ENCODE data around the gene P3H2. TPM values are rescaled to one million over a fixed set of nuclear protein-coding genes. Genes with fewer than 3 reads are reported as not detected.

P3H2 gene
- total RNA-seq, 5 donors from 2014 or later (not counting 1 experiment from before 2014, with no cell fraction given): 0.16 to 0.50 (median 0.35) TPM; not detected in 2

DNA sequence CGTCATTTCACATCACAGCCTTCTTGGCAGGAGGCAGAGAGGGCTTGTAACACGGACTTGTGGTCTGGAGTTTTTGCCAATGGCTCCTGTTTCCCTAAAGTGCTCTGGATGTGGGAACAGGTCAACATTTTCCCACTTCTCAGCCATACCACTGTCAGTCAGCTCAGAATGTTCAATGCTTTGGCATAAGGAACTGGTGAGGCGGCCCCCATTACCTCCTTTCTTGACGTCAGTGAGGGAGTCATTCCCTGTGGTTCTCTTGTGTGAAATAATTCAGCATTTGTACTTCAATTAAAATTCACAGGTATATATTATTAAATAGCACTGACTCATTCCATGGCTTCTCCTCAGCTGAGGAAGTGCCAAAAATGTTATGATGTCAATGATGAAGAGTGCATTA, 167.1 kb downstream of the P3H2 start:
- 43% methylated on average over 1 of the region's 4 CpGs for WGBS (ENCODE audit: insufficient coverage)
- ATAC-seq (replicated peaks in 1 of 4) (no peak), DNase-seq (no peak)
- Mint-ChIP-seq H3K27ac (no peak overlapping the region), H3K36me3 (no peaks in the 10 kb centered on the region), H3K4me1 (peaks cover 2 to 5% (median 3%) of the 10 kb centered on the region in 3 donors), H3K4me3 (no peak overlapping the region), H3K27me3 (peaks cover 5 to 15% of the 10 kb centered on the region in 2 donors), H3K9me3 (no peaks in the 10 kb centered on the region)
- POLR2A ChIA-PET: no interaction called here
- CTCF ChIA-PET: interaction anchor here (0.5 to 1.5 kb wide), 7 partner anchors 8 to 1934 kb away, joined by 3 to 10 read pairs (median 5); no protein-coding TSS in a partner anchor
- Histone ChIP-seq H3K9me3 (no peaks in the 10 kb centered on the region), H3K27me3 (replicated peaks in 1 of 2; ENCODE audit: control insufficient read depth in 2 of 2, extremely low read depth in 1 of 2, insufficient read depth in 2 of 2, low read length in 1 of 2) (peaks cover 0 to 2% of the 10 kb centered on the region in 2 experiments), H3K4me1 (ENCODE audit: control insufficient read depth in 1 of 2, extremely low read depth in 1 of 2, insufficient read depth in 2 of 2, low read length in 2 of 2) (peaks cover 0 to 4% of the 10 kb centered on the region in 2 experiments), H3K4me3 (ENCODE audit: control insufficient read depth in 1 of 2, extremely low read depth in 1 of 2, low read length in 1 of 2) (no peak overlapping the region), H3K27ac (ENCODE audit: low read length) (no peak overlapping the region), H3K36me3 (ENCODE audit: control insufficient read depth in 2 of 2, extremely low read depth in 1 of 2, insufficient read depth in 1 of 2, low read length in 1 of 2) (no peaks in the 10 kb centered on the region)

DNA sequence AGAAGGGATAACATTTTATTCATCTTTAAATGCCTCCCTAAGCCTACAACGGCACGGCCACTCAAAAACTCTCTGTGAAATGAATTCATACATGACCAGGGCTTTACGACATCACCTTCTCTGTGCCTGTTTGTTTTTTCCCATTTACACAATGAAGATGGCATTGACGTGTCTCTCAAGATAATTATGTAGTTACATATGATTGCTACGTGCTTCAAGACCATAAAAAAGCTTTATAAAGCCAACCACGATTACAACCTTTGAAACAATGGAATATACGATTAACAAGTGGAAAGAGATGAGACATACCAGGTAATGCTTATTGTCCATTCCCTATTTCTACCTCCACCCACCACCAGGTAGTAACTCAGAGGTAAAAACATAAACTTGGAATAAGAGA, 168.4 kb downstream of the P3H2 start:
- Histone ChIP-seq H3K27ac (ENCODE audit: low read length) (no peak overlapping the region), H3K4me3 (ENCODE audit: control insufficient read depth in 1 of 2, extremely low read depth in 1 of 2, low read length in 1 of 2) (no peak overlapping the region), H3K4me1 (ENCODE audit: control insufficient read depth in 1 of 2, extremely low read depth in 1 of 2, insufficient read depth in 2 of 2, low read length in 2 of 2) (peaks cover 0 to 5% of the 10 kb centered on the region in 2 experiments), H3K36me3 (ENCODE audit: control insufficient read depth in 2 of 2, extremely low read depth in 1 of 2, insufficient read depth in 1 of 2, low read length in 1 of 2) (no peaks in the 10 kb centered on the region), H3K27me3 (replicated peaks in 1 of 2; ENCODE audit: control insufficient read depth in 2 of 2, extremely low read depth in 1 of 2, insufficient read depth in 2 of 2, low read length in 1 of 2) (no peaks in the 10 kb centered on the region), H3K9me3 (no peaks in the 10 kb centered on the region)
- Mint-ChIP-seq H3K27me3 (peaks cover 5 to 13% of the 10 kb centered on the region in 2 donors), H3K36me3 (no peaks in the 10 kb centered on the region), H3K4me3 (no peak overlapping the region), H3K4me1 (peaks cover 7 to 9% (median 8%) of the 10 kb centered on the region in 3 donors), H3K27ac (no peak overlapping the region), H3K9me3 (no peaks in the 10 kb centered on the region)
- ChIA-PET CTCF (interaction anchor here in 1 of 2 donors (1.5 kb wide), 1 partner anchor 9 kb away, joined by 10 read pairs; no protein-coding TSS in a partner anchor), POLR2A (no interaction called here)
- no CpG with 5 or more reads among the region's 7 CpGs for WGBS (ENCODE audit: insufficient coverage)
- DNase-seq (no peak), ATAC-seq (replicated peaks in 1 of 4) (no peak)

DNA sequence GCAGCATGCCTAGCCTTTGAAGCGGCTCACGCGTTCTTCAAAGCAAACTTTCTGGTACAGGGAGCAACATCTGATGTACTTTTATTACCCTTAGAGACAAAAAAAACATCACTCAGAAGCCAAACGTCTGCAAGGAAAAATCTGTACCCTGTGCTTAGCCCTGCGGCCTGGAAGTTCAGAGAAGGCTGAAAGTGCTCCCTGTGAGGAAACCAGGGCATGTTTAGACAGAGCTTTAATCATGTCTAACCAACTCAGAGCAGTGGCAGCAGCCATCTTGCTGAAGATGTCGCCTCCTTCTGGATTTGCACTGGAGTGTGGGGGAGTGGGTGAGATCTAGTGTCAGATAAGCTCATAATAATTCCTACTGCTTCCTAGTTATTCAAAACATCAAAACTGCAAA, 170.4 kb downstream of the P3H2 start:
- DNase-seq (no peak), ATAC-seq (replicated peaks in 1 of 4) (no peak)
- H3K4me1 ChIP-seq (ENCODE audit: control insufficient read depth in 1 of 2, extremely low read depth in 1 of 2, insufficient read depth in 2 of 2, low read length in 2 of 2): peaks cover 0 to 3% of the 10 kb centered on the region in 2 experiments
- peaks cover 5 to 9% (median 8%) of the 10 kb centered on the region in 3 donors for H3K4me1 Mint-ChIP-seq
- no peaks in the 10 kb centered on the region for H3K9me3 Mint-ChIP-seq
- ChIA-PET CTCF (interaction anchor here in 1 of 2 donors (0.5 to 1.0 kb wide), 2 partner anchors 12 to 680 kb away, joined by 3 read pairs; no protein-coding TSS in a partner anchor), POLR2A (no interaction called here)
- no peak overlapping the region for H3K27ac Mint-ChIP-seq
- H3K27me3 ChIP-seq (replicated peaks in 1 of 2; ENCODE audit: control insufficient read depth in 2 of 2, extremely low read depth in 1 of 2, insufficient read depth in 2 of 2, low read length in 1 of 2): no peaks in the 10 kb centered on the region
- H3K9me3 ChIP-seq: no peaks in the 10 kb centered on the region
- peaks cover 5 to 9% of the 10 kb centered on the region in 2 donors for H3K27me3 Mint-ChIP-seq
- H3K36me3 ChIP-seq (ENCODE audit: control insufficient read depth in 2 of 2, extremely low read depth in 1 of 2, insufficient read depth in 1 of 2, low read length in 1 of 2): no peaks in the 10 kb centered on the region
- WGBS (ENCODE audit: insufficient coverage): 50% methylated on average over 2 of the region's 6 CpGs
- no peak overlapping the region for H3K4me3 Mint-ChIP-seq
- H3K36me3 Mint-ChIP-seq: no peaks in the 10 kb centered on the region
- H3K27ac ChIP-seq (ENCODE audit: low read length): no peak overlapping the region
- H3K4me3 ChIP-seq (ENCODE audit: control insufficient read depth in 1 of 2, extremely low read depth in 1 of 2, low read length in 1 of 2): no peak overlapping the region

DNA sequence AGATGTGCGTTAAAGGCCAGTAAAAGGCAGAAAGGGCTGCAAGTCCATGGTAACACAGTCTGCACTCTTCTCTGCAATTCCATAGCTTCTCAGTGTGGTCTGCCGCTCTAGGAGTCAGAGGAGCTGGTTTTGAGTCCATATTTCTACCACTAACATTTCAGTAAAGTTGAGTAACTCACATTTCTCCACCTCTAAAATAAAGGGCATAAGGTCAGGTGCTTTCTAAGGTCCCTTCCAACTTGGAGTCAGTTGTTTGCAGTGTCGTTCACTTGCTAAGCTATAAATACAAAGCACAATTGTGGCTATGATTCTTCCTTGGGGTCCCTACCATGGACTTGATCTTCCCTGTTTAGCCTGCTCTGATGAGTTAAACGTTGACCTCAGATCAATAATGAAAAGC, 171.1 kb downstream of the P3H2 start:
- no peaks in the 10 kb centered on the region for H3K9me3 ChIP-seq
- Mint-ChIP-seq H3K27me3 (peaks cover 5 to 9% of the 10 kb centered on the region in 2 donors), H3K4me1 (peaks cover 4 to 9% (median 8%) of the 10 kb centered on the region in 3 donors), H3K36me3 (no peaks in the 10 kb centered on the region), H3K27ac (no peak overlapping the region), H3K4me3 (no peak overlapping the region), H3K9me3 (no peaks in the 10 kb centered on the region)
- WGBS (ENCODE audit: insufficient coverage): 80% methylated on average over 3 of the region's 4 CpGs
- H3K4me1 ChIP-seq (ENCODE audit: control insufficient read depth in 1 of 2, extremely low read depth in 1 of 2, insufficient read depth in 2 of 2, low read length in 2 of 2): peaks cover 0 to 3% of the 10 kb centered on the region in 2 experiments
- DNase-seq (no peak), ATAC-seq (replicated peaks in 1 of 4) (no peak)
- H3K36me3 ChIP-seq (ENCODE audit: control insufficient read depth in 2 of 2, extremely low read depth in 1 of 2, insufficient read depth in 1 of 2, low read length in 1 of 2): no peaks in the 10 kb centered on the region
- no peak overlapping the region for H3K4me3 ChIP-seq (ENCODE audit: control insufficient read depth in 1 of 2, extremely low read depth in 1 of 2, low read length in 1 of 2)
- H3K27ac ChIP-seq (ENCODE audit: low read length): no peak overlapping the region
- ChIA-PET CTCF (interaction anchor here (1.0 to 2.4 kb wide), 2 partner anchors 13 to 676 kb away, joined by 3 to 14 read pairs; no protein-coding TSS in a partner anchor), POLR2A (no interaction called here)
- no peaks in the 10 kb centered on the region for H3K27me3 ChIP-seq (replicated peaks in 1 of 2; ENCODE audit: control insufficient read depth in 2 of 2, extremely low read depth in 1 of 2, insufficient read depth in 2 of 2, low read length in 1 of 2)

DNA sequence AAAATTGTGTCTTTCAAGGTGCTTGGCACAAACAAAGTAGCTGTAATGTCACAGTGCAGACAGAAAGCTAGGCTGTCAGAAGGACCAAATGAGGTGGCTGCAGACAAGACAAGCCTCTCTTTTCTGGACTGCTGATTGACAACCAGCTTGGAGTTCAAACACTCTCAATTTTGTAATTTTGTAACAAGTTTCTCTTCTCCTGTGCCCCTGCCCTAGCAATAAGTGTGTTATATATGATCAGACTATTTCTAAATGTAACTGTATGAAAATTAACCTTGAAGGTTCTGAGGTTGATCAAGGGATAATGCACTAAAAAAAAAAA, 172.0 kb downstream of the P3H2 start:
- H3K27ac ChIP-seq (ENCODE audit: low read length): no peak overlapping the region
- peaks cover 5 to 9% of the 10 kb centered on the region in 2 donors for H3K27me3 Mint-ChIP-seq
- H3K27me3 ChIP-seq (replicated peaks in 1 of 2; ENCODE audit: control insufficient read depth in 2 of 2, extremely low read depth in 1 of 2, insufficient read depth in 2 of 2, low read length in 1 of 2): no peaks in the 10 kb centered on the region
- no peaks in the 10 kb centered on the region for H3K36me3 Mint-ChIP-seq
- H3K9me3 Mint-ChIP-seq: no peaks in the 10 kb centered on the region
- no peak for DNase-seq
- no peak overlapping the region for H3K4me3 ChIP-seq (ENCODE audit: control insufficient read depth in 1 of 2, extremely low read depth in 1 of 2, low read length in 1 of 2)
- no peaks in the 10 kb centered on the region for H3K36me3 ChIP-seq (ENCODE audit: control insufficient read depth in 2 of 2, extremely low read depth in 1 of 2, insufficient read depth in 1 of 2, low read length in 1 of 2)
- CTCF ChIA-PET: interaction anchor here (0.6 to 2.4 kb wide), 7 partner anchors 13 to 680 kb away, joined by 3 to 14 read pairs (median 4); no protein-coding TSS in a partner anchor
- peaks cover 4 to 9% (median 8%) of the 10 kb centered on the region in 3 donors for H3K4me1 Mint-ChIP-seq
- H3K9me3 ChIP-seq: no peaks in the 10 kb centered on the region
- H3K4me1 ChIP-seq (ENCODE audit: control insufficient read depth in 1 of 2, extremely low read depth in 1 of 2, insufficient read depth in 2 of 2, low read length in 2 of 2): peaks cover 0 to 3% of the 10 kb centered on the region in 2 experiments
- ATAC-seq (replicated peaks in 1 of 4): no peak
- POLR2A ChIA-PET: interaction anchor here in 1 of 2 donors (0.6 kb wide), 1 partner anchor 679 kb away, joined by 3 read pairs; no protein-coding TSS in a partner anchor
- H3K27ac Mint-ChIP-seq: no peak overlapping the region
- H3K4me3 Mint-ChIP-seq: no peak overlapping the region

DNA sequence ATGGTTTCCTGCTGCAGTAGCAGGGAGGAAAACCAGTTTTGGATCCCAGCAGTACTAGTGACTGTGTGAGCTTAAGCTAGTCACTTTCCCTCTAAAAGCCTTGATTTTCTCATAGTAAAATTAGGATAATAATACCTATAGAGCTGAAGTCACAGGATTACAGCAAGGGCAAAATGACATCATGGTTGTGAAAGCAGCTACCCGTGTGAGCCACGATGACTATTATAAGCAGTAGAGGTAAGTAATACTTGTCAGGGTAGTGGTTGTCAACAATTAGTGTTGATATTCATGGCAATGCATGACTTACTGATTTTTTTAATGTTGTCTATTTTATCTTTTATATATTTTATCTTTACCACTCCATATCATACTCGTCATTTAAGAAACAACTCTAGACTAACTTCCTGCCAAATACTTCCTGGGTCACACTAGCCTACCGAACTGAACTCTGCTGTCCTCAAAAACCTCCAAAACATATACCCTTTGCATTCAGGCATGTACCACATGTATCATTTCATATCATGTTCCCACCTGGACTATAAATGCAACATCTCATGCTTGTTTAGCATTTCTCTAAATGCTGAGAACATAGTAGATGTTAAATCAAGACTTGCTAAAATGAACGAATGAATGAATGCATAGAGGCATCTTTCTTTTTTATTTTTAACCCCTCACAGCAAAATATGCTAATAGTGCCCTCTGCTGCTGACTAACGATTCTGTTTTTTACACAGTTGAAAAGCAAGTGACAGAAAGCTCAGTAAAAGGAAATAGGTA, 172.6 kb downstream of the P3H2 start:
- peaks cover 5 to 9% of the 10 kb centered on the region in 2 donors for H3K27me3 Mint-ChIP-seq
- no peak overlapping the region for H3K4me3 ChIP-seq (ENCODE audit: control insufficient read depth in 1 of 2, extremely low read depth in 1 of 2, low read length in 1 of 2)
- 0% methylated on average over 1 of the region's 6 CpGs for WGBS (ENCODE audit: insufficient coverage)
- H3K27me3 ChIP-seq (replicated peaks in 1 of 2; ENCODE audit: control insufficient read depth in 2 of 2, extremely low read depth in 1 of 2, insufficient read depth in 2 of 2, low read length in 1 of 2): no peaks in the 10 kb centered on the region
- no peak overlapping the region for H3K27ac ChIP-seq (ENCODE audit: low read length)
- DNase-seq (peak in 1 of 35 experiments; percentile 32), ATAC-seq (replicated peaks in 1 of 4) (no peak)
- ChIA-PET CTCF (interaction anchor here (0.6 to 2.4 kb wide), 8 partner anchors 13 to 679 kb away, joined by 3 to 14 read pairs (median 4); no protein-coding TSS in a partner anchor), POLR2A (interaction anchor here in 1 of 2 donors (0.6 kb wide), 1 partner anchor 678 kb away, joined by 3 read pairs; no protein-coding TSS in a partner anchor)
- no peaks in the 10 kb centered on the region for H3K9me3 Mint-ChIP-seq
- no peak overlapping the region for H3K27ac Mint-ChIP-seq
- H3K4me1 ChIP-seq (ENCODE audit: control insufficient read depth in 1 of 2, extremely low read depth in 1 of 2, insufficient read depth in 2 of 2, low read length in 2 of 2): peaks cover 0 to 3% of the 10 kb centered on the region in 2 experiments
- no peaks in the 10 kb centered on the region for H3K9me3 ChIP-seq
- H3K36me3 Mint-ChIP-seq: no peaks in the 10 kb centered on the region
- peaks cover 4 to 9% (median 8%) of the 10 kb centered on the region in 3 donors for H3K4me1 Mint-ChIP-seq
- no peaks in the 10 kb centered on the region for H3K36me3 ChIP-seq (ENCODE audit: control insufficient read depth in 2 of 2, extremely low read depth in 1 of 2, insufficient read depth in 1 of 2, low read length in 1 of 2)
- H3K4me3 Mint-ChIP-seq: no peak overlapping the region
